Measurements from ENCODE around the gene SH3RF3.

SH3RF3 gene

DNA sequence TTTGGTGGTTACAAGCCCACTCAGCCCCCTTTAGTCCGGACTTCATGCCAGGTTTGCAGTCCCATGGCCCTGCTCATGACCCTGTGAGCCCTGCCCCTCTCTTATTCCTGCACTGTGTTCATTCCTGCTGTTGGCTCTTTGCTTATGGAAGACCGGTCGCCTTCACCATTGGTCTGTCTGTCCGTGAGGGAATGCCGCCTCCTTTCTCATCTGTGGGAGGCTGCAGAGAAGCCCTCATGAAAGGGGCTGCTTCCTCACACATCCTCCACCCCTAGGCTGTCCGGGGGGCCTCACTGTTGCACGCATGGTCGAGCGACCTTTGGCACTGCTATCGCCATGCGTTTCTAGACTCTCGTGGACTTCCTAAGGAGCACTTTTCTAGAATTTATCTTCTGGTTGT lies 16.3 kb downstream of the SH3RF3 start:
- H3K4me3 ChIP-seq (ENCODE audit: control insufficient read depth, low read depth, low read length): no peak overlapping the region
- TF ChIP-seq, protein P1, sequence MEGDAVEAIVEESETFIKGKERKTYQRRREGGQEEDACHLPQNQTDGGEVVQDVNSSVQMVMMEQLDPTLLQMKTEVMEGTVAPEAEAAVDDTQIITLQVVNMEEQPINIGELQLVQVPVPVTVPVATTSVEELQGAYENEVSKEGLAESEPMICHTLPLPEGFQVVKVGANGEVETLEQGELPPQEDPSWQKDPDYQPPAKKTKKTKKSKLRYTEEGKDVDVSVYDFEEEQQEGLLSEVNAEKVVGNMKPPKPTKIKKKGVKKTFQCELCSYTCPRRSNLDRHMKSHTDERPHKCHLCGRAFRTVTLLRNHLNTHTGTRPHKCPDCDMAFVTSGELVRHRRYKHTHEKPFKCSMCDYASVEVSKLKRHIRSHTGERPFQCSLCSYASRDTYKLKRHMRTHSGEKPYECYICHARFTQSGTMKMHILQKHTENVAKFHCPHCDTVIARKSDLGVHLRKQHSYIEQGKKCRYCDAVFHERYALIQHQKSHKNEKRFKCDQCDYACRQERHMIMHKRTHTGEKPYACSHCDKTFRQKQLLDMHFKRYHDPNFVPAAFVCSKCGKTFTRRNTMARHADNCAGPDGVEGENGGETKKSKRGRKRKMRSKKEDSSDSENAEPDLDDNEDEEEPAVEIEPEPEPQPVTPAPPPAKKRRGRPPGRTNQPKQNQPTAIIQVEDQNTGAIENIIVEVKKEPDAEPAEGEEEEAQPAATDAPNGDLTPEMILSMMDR (IDR thresholded peaks at IDR 0.05; ENCODE audit: control insufficient read depth, insufficient read depth, low read depth, low read length, missing control alignments): no peak
- no peak for DNase-seq (ENCODE audit: low read depth)

DNA sequence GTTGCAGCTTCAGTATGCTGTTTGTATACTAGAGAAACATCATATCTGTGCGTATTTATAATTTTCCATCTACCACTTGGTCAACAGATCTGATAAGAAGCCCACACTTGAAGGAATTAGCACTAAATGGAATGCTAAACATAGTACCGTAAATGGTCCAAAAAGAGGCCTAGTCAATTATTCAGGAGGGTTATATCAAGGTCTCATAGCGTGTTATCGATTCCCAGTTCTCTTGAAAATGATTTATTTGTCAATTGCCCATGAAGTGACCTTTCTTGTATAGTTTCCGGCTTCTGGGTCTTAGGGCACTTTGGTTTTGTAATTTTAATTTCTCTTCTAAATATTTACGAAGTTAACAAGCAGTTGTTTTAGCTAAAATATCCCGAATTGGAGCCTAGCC lies 18.4 kb downstream of the SH3RF3 start:
- TF ChIP-seq, protein P1 (IDR thresholded peaks at IDR 0.05; ENCODE audit: control insufficient read depth, insufficient read depth, low read depth, low read length, missing control alignments): no peak

DNA sequence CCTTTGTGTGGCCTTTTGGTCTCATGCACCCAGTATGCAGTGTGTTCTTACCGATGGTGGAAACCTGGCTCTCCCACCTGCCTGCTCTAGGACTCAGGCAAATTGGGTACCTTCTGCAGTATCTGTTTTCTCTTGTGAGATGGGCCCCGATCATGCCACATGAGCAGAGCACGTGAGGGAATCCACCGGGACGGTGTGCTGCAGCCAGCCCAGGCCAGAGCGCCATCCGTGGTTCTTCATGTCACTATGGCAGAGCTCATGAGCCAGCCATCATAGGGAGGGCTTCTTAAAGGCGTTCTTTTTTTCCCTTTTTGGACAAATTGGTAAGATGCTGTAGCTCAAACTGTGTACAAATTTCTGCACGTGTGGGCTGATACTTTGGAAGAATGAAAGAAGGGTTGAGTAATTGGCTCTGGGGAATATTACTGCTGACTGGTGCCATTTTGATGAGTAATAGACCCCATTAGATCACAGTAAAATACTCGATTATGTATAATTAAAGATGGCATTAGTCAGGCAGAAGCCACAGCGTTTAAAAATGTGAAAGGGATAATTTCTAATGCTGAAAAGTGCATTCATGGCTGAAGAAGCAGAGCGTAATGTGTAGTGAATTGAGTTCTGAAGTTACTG lies 19.2 kb downstream of the SH3RF3 start:
- TF ChIP-seq, protein P1 (IDR thresholded peaks at IDR 0.05; ENCODE audit: control insufficient read depth, insufficient read depth, low read depth, low read length, missing control alignments): no peak
- H3K4me3 ChIP-seq (ENCODE audit: control insufficient read depth, low read depth, low read length): no peak overlapping the region
- no peak for DNase-seq (ENCODE audit: low read depth)

More for the DNA sequence above, 18.4 kb downstream of the SH3RF3 start:
- no peak overlapping the region for H3K4me3 ChIP-seq (ENCODE audit: control insufficient read depth, low read depth, low read length)
- DNase-seq (ENCODE audit: low read depth): no peak

DNA sequence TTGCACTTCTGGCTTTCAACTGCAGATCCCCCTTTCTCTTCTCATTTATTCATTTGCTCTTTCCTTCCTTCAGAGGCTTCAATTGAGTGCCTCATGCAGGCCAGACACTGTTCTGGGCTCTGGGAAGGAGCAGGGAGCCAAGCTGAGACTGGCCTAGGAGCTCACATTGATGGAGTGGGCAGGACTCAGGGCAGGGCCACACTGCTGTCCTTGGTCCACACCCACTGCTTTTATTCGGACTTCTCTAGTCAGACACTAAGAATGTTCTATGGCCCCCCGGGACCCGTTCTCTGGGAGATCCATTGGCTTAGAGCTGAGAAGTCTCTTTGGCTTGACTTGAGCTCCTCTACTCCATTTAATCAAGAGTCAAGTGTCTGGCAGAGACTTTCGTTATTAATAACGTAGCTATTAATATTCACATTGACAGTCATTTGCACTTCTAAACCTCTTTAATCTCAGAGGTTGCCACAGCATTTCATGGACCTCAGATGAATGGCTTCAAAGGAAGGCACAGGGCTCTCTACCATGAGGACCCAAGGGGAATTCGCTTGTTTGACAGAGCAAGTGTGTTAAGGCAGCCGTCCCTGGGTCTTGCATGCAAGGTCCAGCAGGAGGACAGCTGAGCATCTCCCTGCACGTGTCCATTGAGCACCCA lies 20.1 kb downstream of the SH3RF3 start:
- no peak for DNase-seq (ENCODE audit: low read depth)
- TF ChIP-seq, protein P1 (IDR thresholded peaks at IDR 0.05; ENCODE audit: control insufficient read depth, insufficient read depth, low read depth, low read length, missing control alignments): no peak

DNA sequence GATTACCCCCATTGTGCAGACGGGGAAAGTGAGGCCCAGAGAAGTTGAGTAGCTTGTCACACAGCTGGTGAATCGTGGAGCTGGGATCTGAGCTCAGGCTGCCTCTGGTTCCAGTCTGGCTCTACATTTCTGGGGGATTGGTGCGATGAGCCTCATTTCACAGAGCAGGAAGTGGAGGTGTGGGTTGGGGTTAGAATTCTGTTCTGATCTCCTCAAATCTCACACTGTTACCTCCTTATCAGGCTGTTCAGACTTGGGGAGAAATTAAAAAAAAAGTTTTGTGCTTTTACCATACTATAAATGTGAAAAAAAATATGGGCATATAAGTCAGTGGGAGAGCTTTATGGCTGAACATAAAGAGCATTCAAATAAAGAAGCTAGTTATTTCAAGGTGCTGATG lies 21.6 kb downstream of the SH3RF3 start:
- no peak overlapping the region for H3K4me3 ChIP-seq (ENCODE audit: control insufficient read depth, low read depth, low read length)
- TF ChIP-seq, protein P1 (IDR thresholded peaks at IDR 0.05; ENCODE audit: control insufficient read depth, insufficient read depth, low read depth, low read length, missing control alignments): no peak
- no peak for DNase-seq (ENCODE audit: low read depth)

More for the DNA sequence above, 20.1 kb downstream of the SH3RF3 start:
- H3K4me3 ChIP-seq (ENCODE audit: control insufficient read depth, low read depth, low read length): no peak overlapping the region

DNA sequence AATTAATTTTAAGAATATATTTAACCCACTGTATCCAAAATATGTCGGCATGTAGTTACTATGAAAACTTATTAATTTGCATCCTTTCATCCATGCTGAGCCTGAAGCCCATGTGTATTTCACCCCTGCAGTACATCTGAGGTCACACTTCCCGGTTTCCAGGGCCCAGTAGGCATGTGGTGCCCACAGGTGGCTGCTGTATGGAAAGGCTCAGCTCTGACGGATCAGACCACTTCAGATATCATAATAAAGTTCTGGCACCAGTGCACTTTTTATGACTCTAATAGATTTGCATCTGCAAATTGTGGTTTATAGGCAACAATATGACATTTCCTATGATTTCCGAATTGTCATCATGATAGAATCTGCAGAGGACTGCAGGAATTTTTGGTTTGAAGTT lies 22.5 kb downstream of the SH3RF3 start:
- H3K4me3 ChIP-seq (ENCODE audit: control insufficient read depth, low read depth, low read length): no peak overlapping the region
- TF ChIP-seq, protein P1 (IDR thresholded peaks at IDR 0.05; ENCODE audit: control insufficient read depth, insufficient read depth, low read depth, low read length, missing control alignments): no peak
- no peak for DNase-seq (ENCODE audit: low read depth)
